OCI-LY3 (cell line): ENCODE data around the gene UNC13A.

Source experiments
- EZH2phosphoT487 ChIP-seq: fragments of 200-600 bp; shearing (Covaris generic); IDR thresholded peaks from 2 replicates; pipeline ENCODE4 v1.6.1; 2018; ENCODE audit warnings: antibody characterized with exemption, mixed run types, low read depth
- TF ChIP-seq, protein P1 (sequence below): fragments of 200-600, 300-600 bp; sonication (generic); IDR thresholded peaks from 2 replicates; pipeline ENCODE4 v1.5.1; 2014; ENCODE audit warnings: antibody characterized with exemption, low read length, low read depth

DNA sequence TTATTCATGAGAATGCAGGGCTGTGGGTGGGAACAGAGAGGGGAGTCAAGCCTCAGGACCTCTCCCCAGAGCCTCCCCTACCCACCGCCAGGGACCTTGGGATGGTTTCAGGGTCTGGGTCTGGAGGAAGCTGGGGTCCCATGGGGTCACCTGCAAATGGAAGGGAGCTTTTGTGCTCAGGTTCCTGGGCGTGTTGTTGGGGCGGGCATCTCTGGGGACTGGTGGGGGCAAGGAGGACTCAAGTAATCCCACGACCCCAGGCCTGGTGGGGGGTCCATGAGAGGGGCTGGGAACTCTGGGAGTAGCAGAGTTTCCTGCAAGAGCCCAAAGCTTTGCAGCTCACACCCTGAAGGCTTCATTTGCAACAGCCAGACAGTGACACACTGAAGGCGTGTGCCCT lies 60.2 kb downstream of the UNC13A start:
- TF ChIP-seq, protein P1, sequence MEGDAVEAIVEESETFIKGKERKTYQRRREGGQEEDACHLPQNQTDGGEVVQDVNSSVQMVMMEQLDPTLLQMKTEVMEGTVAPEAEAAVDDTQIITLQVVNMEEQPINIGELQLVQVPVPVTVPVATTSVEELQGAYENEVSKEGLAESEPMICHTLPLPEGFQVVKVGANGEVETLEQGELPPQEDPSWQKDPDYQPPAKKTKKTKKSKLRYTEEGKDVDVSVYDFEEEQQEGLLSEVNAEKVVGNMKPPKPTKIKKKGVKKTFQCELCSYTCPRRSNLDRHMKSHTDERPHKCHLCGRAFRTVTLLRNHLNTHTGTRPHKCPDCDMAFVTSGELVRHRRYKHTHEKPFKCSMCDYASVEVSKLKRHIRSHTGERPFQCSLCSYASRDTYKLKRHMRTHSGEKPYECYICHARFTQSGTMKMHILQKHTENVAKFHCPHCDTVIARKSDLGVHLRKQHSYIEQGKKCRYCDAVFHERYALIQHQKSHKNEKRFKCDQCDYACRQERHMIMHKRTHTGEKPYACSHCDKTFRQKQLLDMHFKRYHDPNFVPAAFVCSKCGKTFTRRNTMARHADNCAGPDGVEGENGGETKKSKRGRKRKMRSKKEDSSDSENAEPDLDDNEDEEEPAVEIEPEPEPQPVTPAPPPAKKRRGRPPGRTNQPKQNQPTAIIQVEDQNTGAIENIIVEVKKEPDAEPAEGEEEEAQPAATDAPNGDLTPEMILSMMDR, result no peak
- no peak for TF ChIP-seq EZH2phosphoT487
